SK-N-SH (cell line): ENCODE measurements around the gene POC1B. TPM values are rescaled to one million over a fixed set of nuclear protein-coding genes. Genes with fewer than 3 reads are reported as not detected.

Source experiments
- CTCF ChIA-PET: fragments of 300-600, 350-600 bp; formaldehyde crosslinking; extraction: SDS; loops from one replicate; lab custom pipeline; 2021; lab: Yijun Ruan, JAX
- POLR2A ChIA-PET: fragments of 350-600 bp; sonication (Branson Sonifier 250); formaldehyde crosslinking; extraction: SDS; loops from one replicate; lab custom pipeline; 2020; ENCODE audit warnings: antibody characterized with exemption, inconsistent platforms; lab: Yijun Ruan, JAX
- DNase-seq: peaks from one replicate; pipeline ENCODE4 v3.0.0; 2012
- H2AFZ ChIP-seq: fragments of 200-600 bp; sonication (generic); 2 replicates; pipeline ENCODE4 v1.8.1; 2016; ENCODE audit warnings: antibody characterized with exemption, mild to moderate bottlenecking, low read depth
- H3F3A ChIP-seq: fragments of 200-600 bp; sonication (generic); replicated peaks from 2 replicates; pipeline ENCODE3; 2016; ENCODE audit warnings: antibody characterized with exemption, mild to moderate bottlenecking; ENCODE audit not compliant: insufficient read depth
- H3K27ac ChIP-seq, 2 experiments: fragments of 200-500 bp in 1 of 2; fragments of 200-600 bp in 1 of 2; sonication (Bioruptor generic) in 1 of 2; sonication (generic), shearing (Covaris generic) in 1 of 2; 2 replicates each; pipeline versions ENCODE4 v1.5.1 to v1.6.1; 2014 to 2016; ENCODE audit warnings: low read depth in 2 of 2, inconsistent platforms in 1 of 2, low read length in 1 of 2, mild to moderate bottlenecking in 1 of 2, mixed read lengths in 1 of 2
- H3K27me3 ChIP-seq: fragments of 200-600 bp; sonication (generic), shearing (Covaris generic); 2 replicates; pipeline ENCODE4 v1.6.1; 2016; ENCODE audit warnings: mixed run types; ENCODE audit not compliant: insufficient read depth
- H3K36me3 ChIP-seq, 2 experiments: fragments of 200-500 bp in 1 of 2; fragments of 200-600 bp in 1 of 2; sonication (Bioruptor generic) in 1 of 2; sonication (generic) in 1 of 2; replicated peaks in 1 of 2; 2 replicates each; pipeline versions ENCODE3 to v1.5.1; 2014 to 2016; ENCODE audit warnings: low read length in 1 of 2, mild to moderate bottlenecking in 1 of 2; ENCODE audit not compliant: insufficient read depth in 2 of 2, control insufficient read depth in 1 of 2
- H3K4me1 ChIP-seq, 2 experiments: fragments of 200-500 bp in 1 of 2; fragments of 200-600 bp in 1 of 2; sonication (Bioruptor generic) in 1 of 2; sonication (generic), shearing (Covaris generic) in 1 of 2; 2 replicates each; pipeline versions ENCODE4 v1.5.1 to v1.6.1; 2014 to 2016; ENCODE audit warnings: low read depth in 1 of 2, low read length in 1 of 2, mixed run types in 1 of 2; ENCODE audit not compliant: insufficient read depth in 2 of 2, control insufficient read depth in 1 of 2
- H3K4me2 ChIP-seq: fragments of 200-600 bp; sonication (generic), shearing (Covaris generic); 2 replicates; pipeline ENCODE4 v1.6.1; 2017; ENCODE audit warnings: mixed run types
- H3K4me3 ChIP-seq, 2 experiments: fragments of 200-500 bp in 1 of 2; fragments of 200-600 bp in 1 of 2; sonication (Bioruptor generic) in 1 of 2; sonication (generic), shearing (Covaris generic) in 1 of 2; 2 replicates each; pipeline versions ENCODE4 v1.5.1 to v1.8.1; 2014 to 2016; ENCODE audit warnings: low read depth in 2 of 2, inconsistent platforms in 1 of 2, low read length in 1 of 2, mild to moderate bottlenecking in 1 of 2, mixed read lengths in 1 of 2, moderate library complexity in 1 of 2
- H3K79me2 ChIP-seq: fragments of 200-600 bp; sonication (generic); 2 replicates; pipeline ENCODE4 v1.8.1; 2017; ENCODE audit warnings: mild to moderate bottlenecking; ENCODE audit not compliant: insufficient read depth
- H3K9ac ChIP-seq: fragments of 200-600 bp; sonication (generic); 2 replicates; pipeline ENCODE4 v1.6.1; 2017; ENCODE audit warnings: mixed run types
- H3K9me2 ChIP-seq: fragments of 200-600 bp; sonication (generic); 2 replicates; pipeline ENCODE4 v1.6.1; 2017; ENCODE audit warnings: mixed run types
- H3K9me3 ChIP-seq: fragments of 200-600 bp; sonication (generic); 2 replicates; pipeline ENCODE4 v1.6.1; 2017; ENCODE audit warnings: mixed run types, mild to moderate bottlenecking, moderate library complexity
- H4K20me1 ChIP-seq: fragments of 200-600 bp; sonication (generic); 2 replicates; pipeline ENCODE4 v1.6.1; 2017; ENCODE audit warnings: mild to moderate bottlenecking, mixed run types; ENCODE audit not compliant: insufficient read depth
- EP300 ChIP-seq, 2 experiments: IDR thresholded peaks; 2 replicates each; pipeline versions ENCODE4 v1.4.0 to v1.6.1; 2012; ENCODE audit warnings: borderline replicate concordance in 1 of 2, low read depth in 1 of 2, low read length in 1 of 2
- FOXJ3 ChIP-seq: sonication (generic); formaldehyde crosslinking; IDR thresholded peaks from 2 replicates; pipeline ENCODE4 v1.5.1; 2020; ENCODE audit warnings: mild to moderate bottlenecking, missing genetic modification reagents
- MAX ChIP-seq: IDR thresholded peaks from 2 replicates; pipeline ENCODE4 v1.4.0; 2012; ENCODE audit warnings: low read depth
- MXI1 ChIP-seq: IDR thresholded peaks from 2 replicates; pipeline ENCODE4 v1.6.1; 2012; ENCODE audit warnings: mild to moderate bottlenecking, low read depth, low read length, improper control_type of control experiment
- NFIC ChIP-seq: IDR thresholded peaks from 2 replicates; pipeline ENCODE4 v1.4.0; 2012; ENCODE audit warnings: borderline replicate concordance
- RAD21 ChIP-seq: IDR thresholded peaks from 2 replicates; pipeline ENCODE4 v1.6.1; 2012; ENCODE audit warnings: mild to moderate bottlenecking, low read length
- RFX5 ChIP-seq: IDR thresholded peaks from 2 replicates; pipeline ENCODE4 v1.6.1; 2012; ENCODE audit warnings: mild to moderate bottlenecking, improper control_type of control experiment, low read length
- RXRA ChIP-seq: IDR thresholded peaks from 2 replicates; pipeline ENCODE4 v1.4.0; 2012; ENCODE audit warnings: low read depth, mild to moderate bottlenecking, borderline replicate concordance
- SIN3A ChIP-seq: IDR thresholded peaks from 2 replicates; pipeline ENCODE4 v1.6.1; 2012; ENCODE audit warnings: low read depth, mild to moderate bottlenecking, low read length, moderate library complexity, borderline replicate concordance
- TAF1 ChIP-seq: IDR thresholded peaks from 2 replicates; pipeline ENCODE4 v1.6.1; 2012; ENCODE audit warnings: low read depth, mild to moderate bottlenecking, low read length, moderate library complexity, borderline replicate concordance
- YY1 ChIP-seq: IDR thresholded peaks from 2 replicates; pipeline ENCODE4 v1.4.0; 2012; ENCODE audit warnings: low read depth, mild to moderate bottlenecking
- WGBS: methylation state at CpG from one replicate; pipeline ENCODE4 v1.1.6; 2017; ENCODE audit warnings: low lambda C conversion rate; 5-methylcytosine and 5-hydroxymethylcytosine counted together
- polyA plus RNA-seq, 3 experiments: library from polyadenylated mRNA; depleted of rRNA; stranded (reverse); fragments of >200 nt; gene quantifications; 2 replicates each; pipeline ENCODE4 v1.2.3, GENCODE V29; 2012
- TF ChIP-seq, protein P1 (sequence below): fragments of 200-600 bp; sonication (generic); IDR thresholded peaks from 2 replicates; pipeline ENCODE4 v1.6.1; 2017; ENCODE audit warnings: antibody characterized with exemption, mild to moderate bottlenecking, moderate library complexity
- TF ChIP-seq, protein P2 (sequence below): IDR thresholded peaks from 2 replicates; pipeline ENCODE4 v1.6.1; 2012; ENCODE audit warnings: mild to moderate bottlenecking, low read depth, low read length, moderate library complexity
- TF ChIP-seq, protein P3 (sequence below): IDR thresholded peaks from 2 replicates; pipeline ENCODE4 v1.4.0; 2012; ENCODE audit warnings: low read depth, borderline replicate concordance

POC1B gene
- polyA plus RNA-seq, 1 of the 3 experiments (the other 2 are of a cell fraction): 4.0 TPM

GRCh38 chr12:89429528-89429927 is 96.3 kb downstream of the POC1B start:
- H3K27ac ChIP-seq: no peak overlapping the region
- H3K4me3 ChIP-seq: no peak overlapping the region
- no peak for DNase-seq
- H4K20me1 ChIP-seq: no peaks in the 10 kb centered on the region
- whole genome bisulfite sequencing: 98% methylated on average over 3 of the region's 3 CpGs
- ChIA-PET POLR2A (no interaction called here), CTCF (no interaction called here)
- peaks cover 4% of the 10 kb centered on the region in 2 experiments for H3K36me3 ChIP-seq
- TF ChIP-seq FOXJ3 (CRISPR knock-in tag): no peak
- no peak for TF ChIP-seq RXRA
- TF ChIP-seq EP300 (IDR thresholded peaks at IDR 0.05; ENCODE audit: borderline replicate concordance in 1 of 2, low read depth in 1 of 2, low read length in 1 of 2): no peak
- TF ChIP-seq MXI1: no peak
- no peak for TF ChIP-seq TAF1
- TF ChIP-seq MAX: no peak
- TF ChIP-seq, protein P1, sequence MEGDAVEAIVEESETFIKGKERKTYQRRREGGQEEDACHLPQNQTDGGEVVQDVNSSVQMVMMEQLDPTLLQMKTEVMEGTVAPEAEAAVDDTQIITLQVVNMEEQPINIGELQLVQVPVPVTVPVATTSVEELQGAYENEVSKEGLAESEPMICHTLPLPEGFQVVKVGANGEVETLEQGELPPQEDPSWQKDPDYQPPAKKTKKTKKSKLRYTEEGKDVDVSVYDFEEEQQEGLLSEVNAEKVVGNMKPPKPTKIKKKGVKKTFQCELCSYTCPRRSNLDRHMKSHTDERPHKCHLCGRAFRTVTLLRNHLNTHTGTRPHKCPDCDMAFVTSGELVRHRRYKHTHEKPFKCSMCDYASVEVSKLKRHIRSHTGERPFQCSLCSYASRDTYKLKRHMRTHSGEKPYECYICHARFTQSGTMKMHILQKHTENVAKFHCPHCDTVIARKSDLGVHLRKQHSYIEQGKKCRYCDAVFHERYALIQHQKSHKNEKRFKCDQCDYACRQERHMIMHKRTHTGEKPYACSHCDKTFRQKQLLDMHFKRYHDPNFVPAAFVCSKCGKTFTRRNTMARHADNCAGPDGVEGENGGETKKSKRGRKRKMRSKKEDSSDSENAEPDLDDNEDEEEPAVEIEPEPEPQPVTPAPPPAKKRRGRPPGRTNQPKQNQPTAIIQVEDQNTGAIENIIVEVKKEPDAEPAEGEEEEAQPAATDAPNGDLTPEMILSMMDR: no peak
- TF ChIP-seq RFX5: no peak
- TF ChIP-seq, protein P2, sequence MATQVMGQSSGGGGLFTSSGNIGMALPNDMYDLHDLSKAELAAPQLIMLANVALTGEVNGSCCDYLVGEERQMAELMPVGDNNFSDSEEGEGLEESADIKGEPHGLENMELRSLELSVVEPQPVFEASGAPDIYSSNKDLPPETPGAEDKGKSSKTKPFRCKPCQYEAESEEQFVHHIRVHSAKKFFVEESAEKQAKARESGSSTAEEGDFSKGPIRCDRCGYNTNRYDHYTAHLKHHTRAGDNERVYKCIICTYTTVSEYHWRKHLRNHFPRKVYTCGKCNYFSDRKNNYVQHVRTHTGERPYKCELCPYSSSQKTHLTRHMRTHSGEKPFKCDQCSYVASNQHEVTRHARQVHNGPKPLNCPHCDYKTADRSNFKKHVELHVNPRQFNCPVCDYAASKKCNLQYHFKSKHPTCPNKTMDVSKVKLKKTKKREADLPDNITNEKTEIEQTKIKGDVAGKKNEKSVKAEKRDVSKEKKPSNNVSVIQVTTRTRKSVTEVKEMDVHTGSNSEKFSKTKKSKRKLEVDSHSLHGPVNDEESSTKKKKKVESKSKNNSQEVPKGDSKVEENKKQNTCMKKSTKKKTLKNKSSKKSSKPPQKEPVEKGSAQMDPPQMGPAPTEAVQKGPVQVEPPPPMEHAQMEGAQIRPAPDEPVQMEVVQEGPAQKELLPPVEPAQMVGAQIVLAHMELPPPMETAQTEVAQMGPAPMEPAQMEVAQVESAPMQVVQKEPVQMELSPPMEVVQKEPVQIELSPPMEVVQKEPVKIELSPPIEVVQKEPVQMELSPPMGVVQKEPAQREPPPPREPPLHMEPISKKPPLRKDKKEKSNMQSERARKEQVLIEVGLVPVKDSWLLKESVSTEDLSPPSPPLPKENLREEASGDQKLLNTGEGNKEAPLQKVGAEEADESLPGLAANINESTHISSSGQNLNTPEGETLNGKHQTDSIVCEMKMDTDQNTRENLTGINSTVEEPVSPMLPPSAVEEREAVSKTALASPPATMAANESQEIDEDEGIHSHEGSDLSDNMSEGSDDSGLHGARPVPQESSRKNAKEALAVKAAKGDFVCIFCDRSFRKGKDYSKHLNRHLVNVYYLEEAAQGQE: no peak
- no peak for TF ChIP-seq RAD21
- H3K9ac ChIP-seq: no peak overlapping the region
- no peaks in the 10 kb centered on the region for H3K9me2 ChIP-seq
- H3K4me1 ChIP-seq: 0 out of 4 replicates have a peak, but pooled peaks cover 0 to 5% of the 10 kb centered on the region in 2 experiments
- H2AFZ ChIP-seq: no peak overlapping the region
- no peaks in the 10 kb centered on the region for H3F3A ChIP-seq
- no peaks in the 10 kb centered on the region for H3K27me3 ChIP-seq
- no peaks in the 10 kb centered on the region for H3K79me2 ChIP-seq
- no peaks in the 10 kb centered on the region for H3K9me3 ChIP-seq
- H3K4me2 ChIP-seq: no peak overlapping the region

DNA sequence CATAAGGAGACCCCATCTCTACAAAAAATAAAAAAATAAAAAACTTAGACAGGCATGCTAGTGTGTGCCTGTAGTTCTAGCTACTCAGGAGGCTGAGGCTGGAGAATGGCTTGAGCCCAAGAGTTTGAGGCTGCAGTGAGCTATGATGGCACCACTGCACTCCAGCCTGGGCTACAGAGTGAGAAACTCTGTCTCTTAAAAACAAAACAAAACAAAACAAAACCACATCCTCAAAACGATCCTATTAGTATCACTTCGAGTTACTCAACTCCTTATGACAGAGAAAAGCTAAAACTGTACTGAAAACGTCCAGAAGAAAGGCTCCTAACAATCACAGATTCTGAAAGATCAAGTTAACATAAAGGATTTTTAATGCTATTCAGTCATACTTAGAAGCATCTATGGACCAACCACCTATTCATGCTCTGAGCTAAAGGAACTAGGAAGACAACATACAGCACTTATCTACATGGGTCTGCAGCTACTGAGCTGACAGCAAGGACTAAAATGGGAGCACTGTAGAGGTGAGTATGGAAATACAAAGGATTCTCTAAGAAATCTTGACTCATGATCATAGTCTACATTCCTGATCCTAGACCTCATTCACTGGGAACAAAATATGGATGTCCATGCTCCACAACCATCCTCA is 98.2 kb downstream of the POC1B start:
- no peak overlapping the region for H2AFZ ChIP-seq
- H3F3A ChIP-seq: no peaks in the 10 kb centered on the region
- peaks cover 4% of the 10 kb centered on the region in 2 experiments for H3K36me3 ChIP-seq
- H3K4me3 ChIP-seq: no peak overlapping the region
- H3K27ac ChIP-seq: no peak overlapping the region
- no peaks in the 10 kb centered on the region for H3K79me2 ChIP-seq
- no peaks in the 10 kb centered on the region for H4K20me1 ChIP-seq
- no peak overlapping the region for H3K4me2 ChIP-seq
- no peak for DNase-seq
- ChIA-PET POLR2A (no interaction called here), CTCF (no interaction called here)
- no peaks in the 10 kb centered on the region for H3K27me3 ChIP-seq
- no peak overlapping the region for H3K9ac ChIP-seq
- H3K4me1 ChIP-seq: no peaks in the 10 kb centered on the region
- no peaks in the 10 kb centered on the region for H3K9me2 ChIP-seq
- no peaks in the 10 kb centered on the region for H3K9me3 ChIP-seq
- 52% methylated on average over 3 of the region's 3 CpGs for WGBS
- TF ChIP-seq, protein P3, sequence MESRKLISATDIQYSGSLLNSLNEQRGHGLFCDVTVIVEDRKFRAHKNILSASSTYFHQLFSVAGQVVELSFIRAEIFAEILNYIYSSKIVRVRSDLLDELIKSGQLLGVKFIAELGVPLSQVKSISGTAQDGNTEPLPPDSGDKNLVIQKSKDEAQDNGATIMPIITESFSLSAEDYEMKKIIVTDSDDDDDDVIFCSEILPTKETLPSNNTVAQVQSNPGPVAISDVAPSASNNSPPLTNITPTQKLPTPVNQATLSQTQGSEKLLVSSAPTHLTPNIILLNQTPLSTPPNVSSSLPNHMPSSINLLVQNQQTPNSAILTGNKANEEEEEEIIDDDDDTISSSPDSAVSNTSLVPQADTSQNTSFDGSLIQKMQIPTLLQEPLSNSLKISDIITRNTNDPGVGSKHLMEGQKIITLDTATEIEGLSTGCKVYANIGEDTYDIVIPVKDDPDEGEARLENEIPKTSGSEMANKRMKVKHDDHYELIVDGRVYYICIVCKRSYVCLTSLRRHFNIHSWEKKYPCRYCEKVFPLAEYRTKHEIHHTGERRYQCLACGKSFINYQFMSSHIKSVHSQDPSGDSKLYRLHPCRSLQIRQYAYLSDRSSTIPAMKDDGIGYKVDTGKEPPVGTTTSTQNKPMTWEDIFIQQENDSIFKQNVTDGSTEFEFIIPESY: no peak
- TF ChIP-seq NFIC: no peak
- TF ChIP-seq FOXJ3 (CRISPR knock-in tag): no peak
- no peak for TF ChIP-seq YY1
- no peak for TF ChIP-seq TAF1
- TF ChIP-seq MAX: no peak
- TF ChIP-seq SIN3A: no peak
